ENCODE data around the gene OR2T8.

Gene OR2T8

GRCh38 chr1:247933989-247934388 lies 13.9 kb downstream of the OR2T8 start:
- DNase-seq (ENCODE audit: low read depth), result no peak
- no peak for TF ChIP-seq CTCF (conservative IDR thresholded peaks at IDR 0.05; ENCODE audit: low read depth, low read length)
- no peak overlapping the region for H3K4me3 ChIP-seq (ENCODE audit: low read length)

- DNase-seq (ENCODE audit: low read depth), result no peak
- no peak overlapping the region for H3K4me3 ChIP-seq (ENCODE audit: low read length)
- no peak for TF ChIP-seq CTCF (conservative IDR thresholded peaks at IDR 0.05; ENCODE audit: low read depth, low read length)
Observed at GRCh38 chr1:247935781-247936180, 15.7 kb downstream of the OR2T8 start.

GRCh38 chr1:247936415-247936814 lies 16.4 kb downstream of the OR2T8 start:
- no peak overlapping the region for H3K4me3 ChIP-seq (ENCODE audit: low read length)
- no peak for TF ChIP-seq CTCF (conservative IDR thresholded peaks at IDR 0.05; ENCODE audit: low read depth, low read length)
- DNase-seq (ENCODE audit: low read depth), result no peak

GRCh38 chr1:247936965-247937734 lies 17.1 kb downstream of the OR2T8 start:
- DNase-seq (ENCODE audit: low read depth), result peak; percentile 19
- peak; percentile 87 for TF ChIP-seq CTCF (conservative IDR thresholded peaks at IDR 0.05; ENCODE audit: low read depth, low read length)
- peak overlapping the region; percentile 62 for H3K4me3 ChIP-seq (ENCODE audit: low read length)

GRCh38 chr1:247942624-247943023 lies 22.6 kb downstream of the OR2T8 start:
- TF ChIP-seq CTCF (conservative IDR thresholded peaks at IDR 0.05; ENCODE audit: low read depth, low read length), result no peak
- no peak overlapping the region for H3K4me3 ChIP-seq (ENCODE audit: low read length)
- DNase-seq (ENCODE audit: low read depth), result no peak

- no peak for DNase-seq (ENCODE audit: low read depth)
Observed at GRCh38 chr1:247948558-247948957, 28.5 kb downstream of the OR2T8 start, which contains the start of gene OR2L8. Gene OR2L8, plus strand, starts transcription at chr1:247948858. Its CDS starts 0 bp downstream, at chr1:247948858.

More at GRCh38 chr1:247948558-247948957, 28.5 kb downstream of the OR2T8 start, which contains the start of gene OR2L8:
- no peak for TF ChIP-seq CTCF (conservative IDR thresholded peaks at IDR 0.05; ENCODE audit: low read depth, low read length)
- no peak within 1 kb of the TSS for H3K4me3 ChIP-seq (ENCODE audit: low read length)
